ENCODE results near the gene SEZ6L2.

DNA sequence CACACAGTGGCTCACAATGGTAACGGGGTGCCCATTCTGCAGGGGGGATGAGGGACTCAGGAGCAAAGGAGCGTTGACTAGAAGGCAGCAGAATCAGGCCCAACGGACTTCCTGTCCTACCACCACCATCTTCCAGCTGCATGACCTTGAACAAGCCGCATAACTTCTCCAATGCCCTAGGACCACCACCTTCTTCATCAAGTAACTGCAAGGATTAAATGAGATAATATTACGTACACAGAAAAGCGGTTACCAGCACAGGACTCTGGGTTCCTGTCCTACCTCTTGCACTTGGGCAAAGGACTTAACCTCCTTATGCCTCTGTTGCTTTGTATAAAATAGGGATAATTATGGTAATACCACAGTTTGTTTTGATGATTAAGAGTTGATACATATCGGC, 5.6 kb upstream of the SEZ6L2 start:
- TF ChIP-seq, protein P1, sequence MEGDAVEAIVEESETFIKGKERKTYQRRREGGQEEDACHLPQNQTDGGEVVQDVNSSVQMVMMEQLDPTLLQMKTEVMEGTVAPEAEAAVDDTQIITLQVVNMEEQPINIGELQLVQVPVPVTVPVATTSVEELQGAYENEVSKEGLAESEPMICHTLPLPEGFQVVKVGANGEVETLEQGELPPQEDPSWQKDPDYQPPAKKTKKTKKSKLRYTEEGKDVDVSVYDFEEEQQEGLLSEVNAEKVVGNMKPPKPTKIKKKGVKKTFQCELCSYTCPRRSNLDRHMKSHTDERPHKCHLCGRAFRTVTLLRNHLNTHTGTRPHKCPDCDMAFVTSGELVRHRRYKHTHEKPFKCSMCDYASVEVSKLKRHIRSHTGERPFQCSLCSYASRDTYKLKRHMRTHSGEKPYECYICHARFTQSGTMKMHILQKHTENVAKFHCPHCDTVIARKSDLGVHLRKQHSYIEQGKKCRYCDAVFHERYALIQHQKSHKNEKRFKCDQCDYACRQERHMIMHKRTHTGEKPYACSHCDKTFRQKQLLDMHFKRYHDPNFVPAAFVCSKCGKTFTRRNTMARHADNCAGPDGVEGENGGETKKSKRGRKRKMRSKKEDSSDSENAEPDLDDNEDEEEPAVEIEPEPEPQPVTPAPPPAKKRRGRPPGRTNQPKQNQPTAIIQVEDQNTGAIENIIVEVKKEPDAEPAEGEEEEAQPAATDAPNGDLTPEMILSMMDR (IDR thresholded peaks at IDR 0.05) = no peak
- no peak for TF ChIP-seq ZFX (IDR thresholded peaks at IDR 0.05; ENCODE audit: borderline replicate concordance)
